Posterior vena cava (tissue), 2 donors: ENCODE measurements around the gene BRD1. TPM values are rescaled to one million over a fixed set of nuclear protein-coding genes. Genes with fewer than 3 reads are reported as not detected.
A peak's percentile ranks its signal among the peaks of the same experiment; 100 is the strongest.

Experiments used
- DNase-seq: peaks from one replicate; pipeline ENCODE4 v3.0.0-alpha.2; 2020; ENCODE audit warnings: low spot score
- intact Hi-C, 2 donors: fragments of 100-400 bp; cut with DNase I; formaldehyde crosslinking; loops; one replicate each; pipeline versions ENCODE4 v1.14.1 to v1.14.2; 2022 to 2023
- long read RNA-seq, 2 donors: library from polyadenylated mRNA; unstranded; transcript quantifications; one replicate each; pipeline ENCODE4 v2.0.0, GENCODE V29; 2020 to 2021
- total RNA-seq, 2 donors: library from RNA; stranded (reverse); fragmentation: NEBNext Ultra II Directional; extraction: Animal tissue kit (Norgen Biotek cat#: 25700); gene quantifications; one replicate each; pipeline ENCODE4 v1.2.1, GENCODE V29; 2021
- donor health status: DM: yes; HTN: yes; CAD: no.
- donor health status: DM: yes; HTN: yes; CAD: no.

The BRD1 gene
- 10 to 100 TPM; 20.8 to 21.7 TPM for total RNA-seq
- long read RNA-seq, donor 1, full-length matches to known transcripts, result 2 of 15 reads
- long read RNA-seq, donor 1, partial matches to known transcripts, result 10 of 15 reads
- long read RNA-seq, donor 1, other reads (novel, unspliced or antisense), result 3 of 15 reads
- long read RNA-seq, donor 2, full-length matches to known transcripts, result 2 of 10 reads
- long read RNA-seq, donor 2, partial matches to known transcripts, result 4 of 10 reads
- long read RNA-seq, donor 2, other reads (novel, unspliced or antisense), result 4 of 10 reads

DNA sequence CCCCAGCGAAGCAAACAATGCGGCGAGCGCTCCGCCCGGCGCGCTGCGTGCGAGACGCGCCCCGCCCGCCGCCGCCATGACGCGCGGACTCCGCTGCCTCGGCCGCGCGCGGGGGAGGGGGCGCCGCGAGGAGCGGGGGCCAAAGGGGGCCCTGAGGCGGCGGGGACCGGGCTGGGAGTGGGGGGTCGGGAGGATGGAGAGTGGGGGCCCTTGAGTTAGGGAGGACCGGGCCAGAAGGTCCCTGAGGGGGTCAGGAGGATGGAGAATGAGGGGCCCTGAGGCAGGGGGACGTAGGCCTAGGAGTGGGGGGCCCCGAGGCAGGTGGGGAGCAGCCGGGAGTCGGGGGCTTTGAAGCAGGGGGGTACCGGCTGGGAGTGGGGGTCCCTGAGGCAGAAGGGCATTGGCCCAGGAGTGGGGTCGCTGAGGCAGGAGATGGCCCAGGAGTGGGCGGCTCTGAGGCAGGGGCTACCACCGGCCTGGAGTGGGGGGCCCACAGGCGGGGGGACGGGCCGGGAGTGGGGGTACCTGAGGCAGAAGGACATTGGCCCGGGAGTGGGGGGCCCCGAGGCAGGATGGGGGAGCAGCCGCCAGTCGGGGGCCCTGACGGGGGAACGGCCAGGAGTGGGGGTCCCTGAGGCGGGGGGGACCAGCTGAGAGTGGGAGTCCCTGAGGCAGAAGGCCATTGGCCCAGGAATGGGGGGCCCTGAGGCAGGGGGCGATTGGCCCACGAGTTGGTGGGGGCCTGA is at the start of gene BRD1:
Gene BRD1, minus strand, starts transcription at position 21 of the 746 bp plus-strand sequence. CDS start 3,556 bp downstream, outside the sequence.
- no peak for DNase-seq
- intact Hi-C loops, result loop anchor here in 1 of 2 donors (10.0 kb wide), 1 partner anchor 1383 kb away; no protein-coding TSS in a partner anchor

DNA sequence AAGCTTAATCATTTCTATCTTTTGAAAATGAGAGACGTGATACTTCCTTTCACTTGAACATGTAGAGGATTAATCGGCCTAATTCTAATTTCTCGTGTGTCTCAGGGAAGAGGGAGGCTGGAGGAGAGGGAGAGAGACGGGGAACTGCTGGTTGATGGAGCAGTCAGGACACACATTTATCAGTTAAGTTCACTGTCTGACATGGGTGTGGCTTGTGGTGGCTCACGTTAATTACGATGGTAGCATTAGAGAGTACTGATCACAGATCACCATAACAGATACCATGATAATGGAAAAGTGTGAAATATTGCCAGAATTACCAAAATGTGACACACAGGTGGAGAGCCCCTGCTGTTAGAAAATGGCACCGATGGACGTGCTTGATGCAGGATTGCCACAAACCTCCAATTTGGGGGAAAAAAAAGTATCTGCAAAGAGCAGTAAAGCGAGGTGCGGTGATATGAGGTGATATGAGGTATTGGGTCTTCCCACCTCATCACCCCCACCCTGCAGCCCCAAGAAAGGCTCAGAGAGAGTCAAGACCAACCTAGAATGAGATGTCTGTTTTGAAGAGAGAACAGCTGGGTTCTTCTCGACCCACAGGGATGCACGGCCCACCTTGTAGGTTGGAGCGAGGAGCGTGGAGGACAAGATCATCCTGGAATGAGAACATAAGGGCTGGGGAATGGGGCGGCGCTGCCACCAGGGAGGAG is 45.7 kb upstream of the BRD1 start:
- peak; percentile 35 for DNase-seq
- intact Hi-C loops, result no loop called here

DNA sequence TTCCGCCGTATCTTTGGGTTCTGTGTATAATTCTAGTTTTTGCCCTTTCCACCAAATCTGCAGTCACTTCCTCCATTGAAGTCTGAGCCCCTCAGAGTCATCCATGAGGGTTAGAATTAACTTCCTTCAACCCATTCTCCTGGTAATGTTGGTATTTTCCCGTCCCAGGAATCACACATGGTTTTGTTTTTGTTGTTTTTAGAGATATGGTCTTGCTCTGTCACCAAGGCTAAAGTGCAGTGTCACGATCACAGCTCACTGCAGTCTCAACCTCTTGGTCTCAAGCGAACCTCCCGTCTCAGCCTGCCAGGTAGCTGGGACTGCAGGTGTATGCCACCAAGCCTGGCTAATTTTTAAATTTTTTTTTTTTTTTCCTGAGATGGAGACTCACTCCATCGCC is 44.7 kb upstream of the BRD1 start:
- DNase-seq, result no peak

DNA sequence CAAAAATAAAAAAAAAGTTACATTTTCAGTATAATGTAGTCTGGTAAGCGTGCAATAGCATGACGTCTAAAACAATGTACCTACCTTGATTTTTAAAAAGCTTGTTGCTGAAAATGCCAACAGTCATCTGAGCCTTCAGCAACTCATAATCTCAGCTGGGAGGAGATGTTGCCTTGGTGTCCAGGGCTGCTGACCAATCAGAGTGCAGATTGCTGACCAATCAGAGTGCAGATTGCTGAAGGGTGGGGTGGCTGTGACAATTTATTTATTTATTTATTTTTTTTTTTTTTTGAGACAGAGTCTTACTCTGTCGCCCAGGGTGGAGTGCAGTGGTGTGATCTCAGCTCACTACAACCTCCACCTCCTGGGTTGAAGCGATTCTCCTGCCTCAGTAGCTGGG is 43.8 kb upstream of the BRD1 start:
- DNase-seq, result peak; percentile 9
- intact Hi-C loops, result no loop called here

More for the DNA sequence above, 44.7 kb upstream of the BRD1 start:
- intact Hi-C loops, result no loop called here

DNA sequence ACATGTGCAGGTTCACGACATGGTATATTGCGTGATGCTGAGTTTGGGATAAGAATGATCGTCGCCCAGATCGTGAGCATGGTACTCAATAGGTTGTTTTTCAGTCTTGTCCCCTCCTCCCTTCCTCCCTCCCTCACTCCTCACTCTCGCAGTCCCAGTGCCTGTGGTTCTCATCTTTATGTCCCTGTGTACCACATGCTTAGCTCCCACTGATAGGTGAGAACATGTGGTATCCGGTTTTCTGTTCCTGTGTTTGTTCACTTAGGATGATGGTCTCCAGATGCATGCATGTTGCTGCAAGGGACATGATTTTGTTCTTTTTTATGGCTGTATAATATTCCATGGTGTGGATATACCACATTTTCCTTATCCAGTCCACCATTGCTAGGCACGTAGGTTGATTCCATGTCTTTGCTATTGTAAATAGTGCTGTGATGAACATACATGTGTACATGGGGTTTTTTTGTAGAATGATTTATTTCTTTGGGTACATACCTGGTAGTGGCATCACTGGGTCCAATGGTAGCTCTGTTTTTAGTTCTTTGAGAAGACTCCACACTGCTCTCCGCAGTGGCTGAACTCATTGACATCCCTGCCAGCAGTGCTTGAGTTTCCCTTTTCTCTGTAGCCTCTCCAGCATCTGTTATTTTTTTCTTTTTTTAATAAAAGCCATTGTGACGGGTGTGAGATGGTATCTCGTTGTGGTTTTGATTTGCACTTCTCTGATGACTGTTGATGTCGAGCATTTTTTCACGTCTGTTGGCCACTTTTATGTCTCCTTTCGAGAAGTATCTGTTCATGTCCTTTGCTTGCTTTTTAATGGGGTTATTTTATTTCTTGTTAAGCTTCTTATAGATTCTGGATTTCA is 42.4 kb upstream of the BRD1 start:
- intact Hi-C loops, result no loop called here

DNA sequence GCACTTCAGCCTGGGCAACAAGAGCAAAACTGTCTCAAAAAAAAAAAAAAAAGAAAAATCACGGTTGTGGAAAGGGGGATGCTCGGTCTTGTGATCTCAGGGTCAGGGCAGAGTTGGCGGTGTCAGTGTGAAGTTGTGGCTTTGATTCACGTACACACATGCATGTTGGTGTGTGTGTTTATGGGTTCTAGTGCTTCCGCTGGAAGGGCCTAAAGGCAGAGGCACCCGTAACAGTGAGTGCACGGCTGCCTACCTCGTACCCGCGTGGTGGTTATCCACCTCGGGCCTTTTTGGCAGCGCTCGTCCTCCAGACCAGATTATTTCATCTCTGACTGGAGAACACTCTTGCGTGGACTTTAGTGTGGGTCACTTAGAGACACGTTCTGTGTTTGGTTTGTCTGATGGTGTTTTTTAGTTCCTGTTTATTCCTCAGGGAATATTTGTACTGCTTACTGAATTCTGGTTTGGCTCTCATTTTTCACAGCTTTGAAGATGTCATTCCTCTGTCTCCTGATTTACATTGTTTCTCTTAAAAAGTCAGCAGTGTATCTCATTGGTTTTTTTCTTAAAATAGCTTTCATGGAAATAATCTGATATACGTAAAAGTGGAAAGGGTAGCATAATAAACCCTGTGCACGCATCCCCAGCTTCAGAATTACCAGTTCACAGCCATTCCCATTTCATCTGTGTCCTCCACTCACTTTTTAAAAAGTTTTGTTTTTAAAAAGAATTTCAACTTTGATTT is 41.6 kb upstream of the BRD1 start:
- DNase-seq, result peak; percentile 41
- intact Hi-C loops, result no loop called here

More for the DNA sequence above, 42.4 kb upstream of the BRD1 start:
- DNase-seq, result no peak

DNA sequence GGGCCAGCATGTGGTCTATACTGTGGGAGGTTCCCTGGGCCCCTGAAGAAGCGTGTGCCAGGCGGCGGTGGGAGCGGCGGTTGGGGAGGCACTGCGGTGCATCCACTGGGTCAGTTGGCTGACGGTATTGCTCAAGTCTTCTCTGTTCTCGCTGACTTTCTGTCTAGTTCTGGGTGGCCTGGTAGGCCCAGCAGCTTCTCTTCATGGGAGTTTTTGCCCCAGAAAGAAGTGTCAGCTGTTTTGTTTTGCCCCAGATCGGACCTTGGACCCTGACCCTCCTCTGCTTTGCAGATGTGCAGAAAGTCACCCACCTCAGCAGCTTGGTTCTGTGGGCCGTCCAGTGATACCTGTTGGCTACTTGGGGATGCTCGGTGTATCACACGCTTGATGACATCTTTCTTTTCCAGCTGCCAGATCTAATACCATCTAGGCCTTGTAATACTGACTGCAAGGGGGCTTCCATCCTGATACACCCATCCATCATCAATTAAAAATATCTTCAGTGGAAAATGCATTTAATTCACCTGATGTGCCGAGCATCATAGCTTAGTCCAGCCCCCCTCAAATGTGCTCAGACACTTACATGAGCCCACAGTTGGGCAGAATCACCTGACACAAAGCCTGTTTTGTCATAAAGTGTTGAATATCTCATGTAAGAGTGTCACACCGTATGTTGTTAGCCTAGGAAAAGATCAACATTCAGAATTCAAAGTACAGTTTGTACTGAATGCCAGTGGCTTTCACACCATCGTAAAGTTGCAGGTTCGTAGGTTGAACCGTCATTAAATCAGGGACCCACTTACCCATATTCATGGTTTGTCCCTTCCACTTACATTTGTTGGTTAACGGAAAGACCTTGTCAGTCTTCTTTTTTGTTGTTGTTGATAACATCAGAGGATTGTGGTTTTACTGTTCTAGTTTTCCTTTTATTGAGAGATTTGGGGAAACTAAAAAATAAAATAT is 39.9 kb upstream of the BRD1 start:
- intact Hi-C loops, result no loop called here
- DNase-seq, result peak; percentile 51

DNA sequence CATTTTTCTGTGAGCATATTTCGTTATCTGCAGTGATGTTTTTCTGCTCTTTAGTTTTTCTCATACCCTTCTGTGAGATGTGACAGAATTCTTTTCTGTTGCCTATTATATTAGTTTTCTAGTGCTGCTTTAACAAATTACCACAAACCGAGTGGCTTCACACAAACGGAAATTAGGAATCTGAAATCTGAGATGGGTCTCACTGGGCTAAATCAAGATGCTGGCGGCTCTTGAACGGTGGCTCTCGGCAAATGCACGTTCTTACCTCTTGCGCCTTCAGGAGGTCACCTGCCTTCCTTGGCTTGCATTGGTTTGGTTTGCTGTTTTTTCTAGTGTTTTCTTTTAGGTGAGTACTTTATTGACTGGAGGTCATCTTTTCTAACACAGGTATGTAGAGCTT is 39.0 kb upstream of the BRD1 start:
- peak; percentile 11 for DNase-seq
- intact Hi-C loops, result no loop called here

DNA sequence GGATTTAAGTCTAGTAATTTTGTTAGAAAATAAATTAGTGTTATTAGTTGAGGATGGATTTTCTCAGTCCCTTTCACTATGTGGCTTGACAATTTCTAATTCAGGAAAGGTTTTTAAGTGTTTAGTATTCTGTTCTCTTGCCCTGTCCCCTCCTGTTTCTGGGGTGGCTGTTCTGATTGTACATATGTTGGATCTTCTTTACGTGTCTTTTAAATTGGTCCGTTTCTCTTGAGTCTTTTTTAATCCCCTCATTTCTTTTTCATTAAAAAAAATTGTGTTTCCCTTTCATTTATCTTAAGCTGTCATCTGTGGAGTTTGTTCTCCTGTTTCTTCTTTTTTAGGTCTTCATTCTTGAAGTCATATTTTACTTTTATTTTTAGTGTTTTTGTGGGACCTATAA is 38.5 kb upstream of the BRD1 start:
- intact Hi-C loops, result no loop called here
- no peak for DNase-seq

DNA sequence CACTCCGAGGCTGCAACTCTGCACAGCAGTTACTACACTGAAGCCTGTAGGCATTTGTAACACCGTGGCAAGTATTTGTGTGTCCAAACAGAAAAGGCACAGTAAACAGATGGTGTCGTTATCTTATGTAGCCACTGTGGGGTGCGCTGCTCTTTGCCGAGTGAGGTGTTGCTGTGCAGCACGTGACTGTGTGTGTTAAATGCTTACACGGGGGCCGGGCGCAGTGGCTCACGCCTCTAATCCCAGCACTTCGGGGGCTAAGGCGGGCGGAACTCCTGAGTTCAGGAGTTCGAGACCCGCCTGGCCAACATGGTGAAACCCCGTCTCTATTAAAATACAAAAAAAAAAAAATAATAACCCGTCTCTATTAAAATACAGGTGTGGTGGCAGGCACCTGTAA is 37.5 kb upstream of the BRD1 start:
- intact Hi-C loops, result no loop called here
- peak; percentile 15 for DNase-seq

DNA sequence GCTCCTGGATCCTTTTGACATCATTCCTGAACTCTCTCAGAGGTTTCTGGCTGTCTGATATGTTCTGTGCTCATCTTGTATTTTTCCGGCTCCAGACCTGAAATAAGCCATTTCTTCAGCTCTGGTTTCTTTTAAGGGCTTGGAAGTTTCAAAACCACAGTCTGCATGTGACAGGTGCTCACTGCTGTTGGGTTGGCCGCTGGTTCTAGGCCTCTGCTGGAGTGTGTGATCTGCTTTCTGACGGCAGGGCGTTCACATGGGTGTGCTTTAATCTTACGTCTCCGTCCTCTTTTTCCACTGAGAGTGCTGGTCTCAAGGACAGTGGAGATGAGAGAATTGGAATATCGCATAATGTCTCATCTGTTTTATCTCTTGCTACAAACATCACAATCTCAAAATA is 36.3 kb upstream of the BRD1 start:
- intact Hi-C loops, result no loop called here
- DNase-seq, result peak; percentile 30

DNA sequence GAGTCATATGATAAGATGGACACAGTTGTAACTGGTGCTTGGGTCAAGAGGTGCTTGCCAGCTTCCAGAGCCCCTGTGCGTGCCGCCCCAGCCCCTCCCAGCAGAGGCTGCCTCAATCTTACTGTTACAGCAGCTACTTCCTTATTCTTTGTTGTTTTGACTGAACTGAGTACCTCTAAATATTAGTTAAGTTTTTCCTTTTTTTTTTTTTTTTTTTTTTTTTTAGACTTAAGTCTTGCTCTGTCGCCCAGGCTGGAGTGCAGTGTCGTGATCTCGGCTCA is 34.8 kb upstream of the BRD1 start:
- intact Hi-C loops, result no loop called here
- peak; percentile 58 for DNase-seq

DNA sequence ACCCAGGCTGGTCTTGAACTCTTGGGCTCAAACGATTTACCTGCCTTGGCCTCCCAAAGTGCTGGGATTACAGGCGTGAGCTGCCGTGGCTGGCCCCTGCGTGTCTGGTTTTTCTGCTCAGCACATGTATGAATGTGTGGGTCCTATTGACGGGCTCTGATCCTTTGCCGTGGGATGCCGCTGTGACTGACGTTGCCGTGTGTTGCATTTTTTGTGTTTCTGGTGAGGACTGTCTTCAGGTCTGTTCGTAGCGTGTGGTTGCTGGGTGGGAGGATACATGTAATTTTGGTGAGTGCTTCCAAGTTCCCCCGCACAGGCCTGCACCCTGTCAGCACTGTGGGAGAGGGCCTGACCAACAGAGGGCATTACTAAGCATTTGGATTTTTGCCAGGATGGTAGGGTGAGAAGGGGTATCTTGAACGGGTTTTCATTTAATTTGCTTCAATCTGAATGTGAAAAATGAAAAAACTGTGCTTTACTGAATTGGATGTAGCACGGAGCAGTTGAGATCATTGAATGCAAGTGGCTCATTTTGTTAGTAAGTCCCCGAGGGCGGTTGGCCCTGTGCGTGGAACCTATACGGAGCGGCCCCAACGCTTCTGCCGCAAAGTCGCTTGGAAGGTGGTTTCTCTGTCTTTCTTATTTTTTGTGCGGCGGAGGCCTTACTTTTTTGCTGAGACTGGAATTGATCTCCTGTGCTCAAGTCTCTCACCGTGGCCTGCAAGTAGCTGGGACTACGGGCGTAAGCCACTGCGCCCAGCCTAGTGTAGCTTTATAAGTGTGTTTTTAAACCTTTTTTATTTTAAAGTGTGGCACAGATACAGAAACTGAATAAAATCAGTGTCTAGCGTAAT is 34.2 kb upstream of the BRD1 start:
- intact Hi-C loops, result no loop called here
- peak; percentile 62 for DNase-seq

DNA sequence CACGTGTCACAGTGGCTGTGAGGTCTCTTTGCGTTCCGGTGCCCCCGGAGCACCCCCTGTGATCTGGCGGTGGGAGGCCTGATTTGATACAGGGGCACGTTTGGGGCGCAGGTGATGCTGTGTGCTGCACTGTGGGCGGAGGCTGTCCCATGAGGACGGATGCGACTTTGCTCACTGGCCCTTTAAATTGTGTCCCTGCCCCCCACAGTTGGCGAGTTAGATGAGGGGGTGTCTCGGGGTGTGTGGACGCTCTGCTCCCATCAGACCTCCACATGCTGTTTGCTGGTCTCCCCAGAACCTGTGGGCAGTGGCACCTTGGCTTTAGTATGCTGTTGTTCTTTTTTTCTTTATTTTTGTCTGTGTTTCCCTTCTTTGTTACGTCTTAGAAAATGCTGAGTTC is 31.2 kb upstream of the BRD1 start:
- peak; percentile 52 for DNase-seq
- intact Hi-C loops, result no loop called here

DNA sequence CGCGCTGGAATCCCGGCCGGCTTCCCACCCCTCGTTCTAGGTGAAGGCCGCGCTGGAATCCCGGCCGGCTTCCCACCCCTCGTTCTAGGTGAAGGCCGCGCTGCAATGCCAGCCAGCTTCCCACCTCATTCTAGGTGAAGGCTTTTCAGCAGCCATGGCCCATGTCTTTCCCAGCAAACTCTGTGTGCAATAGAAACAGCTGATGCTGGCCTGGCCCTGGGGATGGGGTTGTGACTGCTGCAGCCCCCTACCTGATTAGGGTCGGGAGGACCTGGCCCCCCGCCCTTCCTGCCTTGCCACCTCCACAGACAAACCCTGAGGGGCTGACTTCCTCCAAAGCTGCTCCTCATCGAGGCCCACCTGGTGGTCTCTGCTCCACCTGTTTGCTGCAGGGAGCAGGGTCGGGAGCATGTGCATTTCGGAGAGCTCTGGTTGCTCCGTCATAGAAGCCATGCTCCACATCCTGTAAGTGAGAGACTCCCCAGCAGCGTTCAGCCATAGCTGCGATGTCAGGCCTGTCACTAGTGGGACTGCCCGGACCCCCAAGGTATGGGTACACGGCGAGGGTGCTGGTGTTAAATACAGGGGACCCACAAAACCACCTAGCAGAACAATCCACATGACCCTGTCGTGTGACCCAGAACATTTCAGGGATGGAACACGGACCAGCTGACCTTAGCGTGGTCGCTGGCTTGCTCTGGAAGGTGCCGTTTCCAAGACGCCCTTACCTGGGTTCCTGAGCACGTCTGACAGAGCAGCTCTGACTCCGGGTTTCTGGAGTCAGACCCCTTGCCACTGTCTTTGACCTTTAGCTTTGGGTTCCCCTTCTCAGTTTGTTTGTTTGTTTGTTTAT is 29.3 kb upstream of the BRD1 start:
- DNase-seq, result peak; percentile 73
- intact Hi-C loops, result no loop called here

DNA sequence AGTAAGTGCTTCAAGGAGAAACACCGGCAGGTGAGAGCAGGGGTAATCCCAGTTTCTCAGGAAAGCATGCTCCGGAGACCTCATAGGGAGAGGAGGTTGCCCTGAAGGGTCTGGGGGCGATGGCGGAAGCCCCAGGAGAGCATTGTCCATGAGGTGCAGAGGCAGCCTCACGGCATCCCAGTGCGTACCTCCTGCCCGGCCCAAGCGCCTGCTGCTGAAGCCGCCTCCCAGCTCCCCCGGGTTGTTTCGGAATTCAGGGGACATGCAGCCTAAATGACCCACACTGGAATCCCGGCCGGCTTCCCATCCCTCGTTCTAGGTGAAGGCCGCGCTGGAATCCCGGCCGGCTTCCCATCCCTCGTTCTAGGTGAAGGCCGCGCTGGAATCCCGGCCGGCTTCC is 28.7 kb upstream of the BRD1 start:
- DNase-seq, result peak; percentile 73
- intact Hi-C loops, result no loop called here
